ENCODE data around the gene RXFP3.

The RXFP3 gene

DNA sequence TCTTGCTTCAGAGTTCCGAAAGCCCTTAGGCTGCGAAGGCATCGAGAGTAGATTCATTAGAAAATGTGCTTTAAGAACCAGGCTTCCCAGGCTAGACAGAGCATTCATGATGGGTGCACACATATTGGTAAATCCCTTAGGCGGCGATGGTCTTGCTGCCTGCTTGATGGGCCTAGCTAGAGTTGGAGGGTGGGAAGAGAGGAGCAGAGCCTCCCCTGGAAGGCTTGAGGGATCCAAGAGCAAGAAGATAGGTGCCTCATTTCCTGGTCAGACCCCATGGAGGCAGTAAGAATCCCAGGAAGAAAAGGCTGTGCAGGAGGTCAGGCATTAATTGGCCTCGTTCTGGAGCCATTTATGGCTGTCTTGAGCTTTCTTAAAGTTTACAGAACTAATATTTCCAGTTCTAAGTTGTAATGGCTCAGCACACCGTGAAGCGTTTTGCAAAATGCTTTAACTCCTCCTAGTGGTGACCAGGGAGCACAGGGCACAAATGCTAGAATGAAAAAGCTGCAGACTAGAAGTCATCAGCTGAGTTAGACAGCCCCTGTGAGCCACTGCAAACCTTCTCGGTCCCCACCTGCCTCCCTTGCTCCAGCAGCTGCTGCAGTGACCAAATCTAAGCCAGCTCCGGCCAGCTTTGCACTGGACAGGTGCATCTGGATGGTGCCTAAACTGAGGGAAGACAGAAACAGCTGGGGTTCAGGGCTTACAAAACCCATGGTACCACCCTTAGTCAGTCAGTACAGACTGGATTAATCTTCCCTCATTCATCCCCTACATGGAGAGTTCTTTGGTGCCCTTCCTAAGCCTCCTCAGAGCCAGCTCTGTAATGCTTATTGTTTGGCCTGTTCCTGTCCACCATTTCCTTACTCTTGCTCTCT is 33.6 kb downstream of the RXFP3 start:
- TF ChIP-seq, protein P1, sequence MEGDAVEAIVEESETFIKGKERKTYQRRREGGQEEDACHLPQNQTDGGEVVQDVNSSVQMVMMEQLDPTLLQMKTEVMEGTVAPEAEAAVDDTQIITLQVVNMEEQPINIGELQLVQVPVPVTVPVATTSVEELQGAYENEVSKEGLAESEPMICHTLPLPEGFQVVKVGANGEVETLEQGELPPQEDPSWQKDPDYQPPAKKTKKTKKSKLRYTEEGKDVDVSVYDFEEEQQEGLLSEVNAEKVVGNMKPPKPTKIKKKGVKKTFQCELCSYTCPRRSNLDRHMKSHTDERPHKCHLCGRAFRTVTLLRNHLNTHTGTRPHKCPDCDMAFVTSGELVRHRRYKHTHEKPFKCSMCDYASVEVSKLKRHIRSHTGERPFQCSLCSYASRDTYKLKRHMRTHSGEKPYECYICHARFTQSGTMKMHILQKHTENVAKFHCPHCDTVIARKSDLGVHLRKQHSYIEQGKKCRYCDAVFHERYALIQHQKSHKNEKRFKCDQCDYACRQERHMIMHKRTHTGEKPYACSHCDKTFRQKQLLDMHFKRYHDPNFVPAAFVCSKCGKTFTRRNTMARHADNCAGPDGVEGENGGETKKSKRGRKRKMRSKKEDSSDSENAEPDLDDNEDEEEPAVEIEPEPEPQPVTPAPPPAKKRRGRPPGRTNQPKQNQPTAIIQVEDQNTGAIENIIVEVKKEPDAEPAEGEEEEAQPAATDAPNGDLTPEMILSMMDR (IDR thresholded peaks at IDR 0.05; ENCODE audit: low read depth, low read length), result peak; percentile 85
- no peak overlapping the region for H3K4me3 ChIP-seq (ENCODE audit: low read depth, low read length)

DNA sequence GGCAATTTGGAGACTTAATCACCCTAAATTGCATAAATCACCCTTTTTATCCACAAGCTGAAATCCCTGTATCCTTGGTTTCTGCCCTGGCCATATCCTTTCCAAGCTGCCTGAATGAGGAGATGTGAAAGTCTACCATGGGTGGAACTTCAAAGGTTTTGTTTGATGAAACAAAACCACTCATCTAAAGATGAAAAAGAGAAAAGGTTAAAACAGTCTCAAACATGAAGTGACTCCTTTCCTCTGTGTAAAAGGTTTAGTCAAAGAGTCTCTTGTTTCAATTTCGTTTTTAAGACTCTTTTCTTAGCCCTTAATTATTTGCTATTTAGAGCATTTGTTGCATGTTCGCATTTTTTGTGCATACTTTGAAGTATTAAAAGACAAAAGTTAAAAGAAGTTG is 37.1 kb downstream of the RXFP3 start:
- TF ChIP-seq, protein P1 (IDR thresholded peaks at IDR 0.05; ENCODE audit: low read depth, low read length), result no peak
- H3K4me3 ChIP-seq (ENCODE audit: low read depth, low read length), result no peak overlapping the region

DNA sequence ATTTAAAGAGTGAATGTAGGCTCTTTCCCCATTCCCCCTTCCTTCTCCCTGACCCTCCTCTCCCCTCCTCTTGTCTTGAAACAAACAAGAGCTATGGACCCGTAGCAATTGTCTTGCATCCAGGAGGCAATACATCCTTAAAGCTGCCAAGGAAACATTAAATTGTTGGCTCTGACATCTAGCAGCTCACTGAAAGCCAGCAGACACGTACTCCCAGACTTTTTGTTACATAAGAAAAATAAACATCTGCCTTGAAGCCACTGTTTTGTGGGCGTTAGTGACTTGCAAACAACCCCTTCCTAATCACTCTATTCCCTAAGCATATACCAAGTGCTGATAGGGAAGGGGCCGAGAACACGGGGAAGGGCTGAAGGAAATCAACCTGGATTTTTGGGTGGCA is 39.7 kb downstream of the RXFP3 start:
- H3K4me3 ChIP-seq (ENCODE audit: low read depth, low read length), result no peak overlapping the region
- TF ChIP-seq, protein P1 (IDR thresholded peaks at IDR 0.05; ENCODE audit: low read depth, low read length), result no peak

DNA sequence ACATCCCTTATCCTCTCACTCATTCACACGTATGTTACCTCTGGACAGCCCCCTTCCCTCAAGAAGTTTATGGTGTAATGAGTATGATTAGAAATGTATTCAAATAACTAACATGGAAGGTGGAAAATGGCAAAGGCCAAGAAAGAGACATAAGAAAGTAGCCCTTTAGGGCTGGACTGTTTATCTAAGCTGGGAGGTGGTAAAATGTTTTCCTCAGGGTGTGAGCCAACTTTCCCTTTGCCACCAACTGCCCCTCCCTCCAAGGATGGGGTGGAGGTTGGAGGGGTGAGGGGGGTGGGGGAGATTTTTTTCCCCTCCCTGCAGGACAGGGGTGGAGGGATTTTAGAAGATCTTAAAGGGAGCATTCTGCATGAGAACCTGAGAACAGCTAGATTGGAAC is 40.1 kb downstream of the RXFP3 start:
- TF ChIP-seq, protein P1 (IDR thresholded peaks at IDR 0.05; ENCODE audit: low read depth, low read length), result no peak
- no peak overlapping the region for H3K4me3 ChIP-seq (ENCODE audit: low read depth, low read length)

DNA sequence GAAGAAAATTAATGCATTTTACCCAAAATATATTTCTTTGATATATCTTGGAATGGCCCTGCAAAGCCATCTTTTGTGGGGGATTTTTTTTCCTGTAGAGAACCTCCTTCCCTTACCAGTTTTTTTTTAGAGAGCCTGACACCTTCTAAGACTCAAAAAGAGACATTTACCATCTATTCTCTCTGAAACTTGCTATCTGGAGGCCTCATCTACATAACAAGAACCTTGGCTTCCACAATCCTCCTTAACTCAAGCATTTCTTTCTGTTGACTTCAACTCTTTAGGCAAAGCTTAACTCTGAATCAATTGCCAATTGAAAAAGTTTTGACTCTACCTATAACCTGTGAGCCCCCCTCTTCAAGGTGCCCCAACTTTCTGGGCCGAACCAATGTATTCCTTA is 42.1 kb downstream of the RXFP3 start:
- H3K4me3 ChIP-seq (ENCODE audit: low read depth, low read length), result no peak overlapping the region
- TF ChIP-seq, protein P1 (IDR thresholded peaks at IDR 0.05; ENCODE audit: low read depth, low read length), result no peak

DNA sequence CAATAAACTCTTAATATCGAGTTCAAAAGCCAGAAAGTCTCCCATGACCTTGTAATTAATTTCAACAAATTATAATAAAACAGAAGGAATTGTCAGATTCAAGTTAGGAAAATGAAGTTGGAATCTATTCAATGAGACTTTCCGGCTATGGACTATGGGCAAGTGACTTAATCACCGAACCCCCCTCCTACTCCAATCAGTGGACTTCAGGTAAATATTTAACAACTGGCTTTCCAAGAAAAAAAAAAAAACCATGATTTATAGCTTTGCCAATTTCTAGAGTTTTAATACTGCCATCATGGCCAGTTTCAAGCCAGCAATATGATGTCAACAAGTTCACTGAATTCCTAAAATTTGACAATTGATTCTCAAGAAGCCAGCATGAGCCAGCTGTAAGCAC is 43.8 kb downstream of the RXFP3 start:
- TF ChIP-seq, protein P1 (IDR thresholded peaks at IDR 0.05; ENCODE audit: low read depth, low read length), result no peak

DNA sequence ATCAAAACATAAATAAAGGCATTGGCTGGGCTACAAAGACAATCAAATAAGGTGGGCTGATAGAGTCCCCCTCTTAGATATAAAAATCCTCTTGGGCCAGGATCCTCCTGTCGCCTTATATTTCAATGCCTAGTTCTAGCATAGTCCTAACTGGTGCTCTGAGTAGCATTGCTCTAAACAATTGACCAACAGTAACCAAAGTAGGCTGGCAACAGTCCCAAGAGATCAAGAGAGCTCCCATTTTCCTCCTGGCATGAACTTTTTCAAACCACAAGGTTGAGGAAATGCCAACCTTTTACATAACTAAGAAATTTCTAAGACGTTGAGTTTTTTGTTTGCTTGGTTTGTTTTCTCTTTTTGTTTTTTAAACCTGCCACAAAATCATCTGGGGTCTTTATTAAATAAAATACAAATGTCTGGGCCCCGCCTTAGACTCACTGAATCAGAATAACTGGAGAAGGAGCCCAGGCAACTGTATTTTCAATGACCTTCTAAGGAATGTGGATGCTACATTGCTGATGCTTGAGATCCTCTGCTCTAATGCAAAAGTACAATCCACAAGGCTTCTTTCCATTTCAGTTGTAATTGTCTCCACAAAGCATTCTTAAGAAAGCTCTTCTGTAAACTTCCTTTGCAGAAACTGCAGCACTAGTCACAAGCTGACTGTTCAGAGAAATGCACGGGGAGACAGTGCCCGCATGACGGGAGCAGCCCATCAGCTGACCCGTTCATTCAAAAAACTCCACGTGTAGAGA is 45.4 kb downstream of the RXFP3 start:
- TF ChIP-seq, protein P1 (IDR thresholded peaks at IDR 0.05; ENCODE audit: low read depth, low read length), result no peak
- no peak overlapping the region for H3K4me3 ChIP-seq (ENCODE audit: low read depth, low read length)

More for the DNA sequence above, 43.8 kb downstream of the RXFP3 start:
- no peak overlapping the region for H3K4me3 ChIP-seq (ENCODE audit: low read depth, low read length)

All from WI38 (cell line).